GM12878 (cell line): ENCODE measurements around the gene AP5Z1. TPM values are rescaled to one million over a fixed set of nuclear protein-coding genes. Genes with fewer than 3 reads are reported as not detected.

Experiments used
- ATAC-seq: fragments of 200-7000 bp; cut with Tn5 transposase; 3 replicates; pipeline ENCODE4 v1.9.1; 2020; ENCODE audit warnings: mild to moderate bottlenecking, moderate library complexity
- BruUV-seq: library from RNA; stranded (reverse); fragments of 400-500 nt; replicated peaks from 2 replicates; lab custom pipeline; 2021; lab: Mats Ljungman, UMichigan
- CTCF ChIA-PET: fragments of 300-600 bp; sonication (Branson Sonifier 250); formaldehyde crosslinking; extraction: SDS; loops from one replicate; lab custom pipeline; 2021; ENCODE audit warnings: inconsistent platforms; lab: Yijun Ruan, JAX
- POLR2A ChIA-PET: fragments of 350-600 bp; formaldehyde crosslinking; extraction: SDS; loops from one replicate; lab custom pipeline; 2021; ENCODE audit warnings: inconsistent platforms; lab: Charles Lee
- RAD21 ChIA-PET: fragments of 300-600 bp; sonication (Branson Sonifier 250); formaldehyde crosslinking; loops from one replicate; lab custom pipeline; 2023; ENCODE audit warnings: antibody characterized with exemption; ENCODE audit not compliant: unreplicated experiment; lab: Charles Lee
- SMC1A ChIA-PET: fragments of 300-600 bp; sonication (Branson Sonifier 250); formaldehyde crosslinking; loops from one replicate; lab custom pipeline; 2023; ENCODE audit not compliant: unreplicated experiment, uncharacterized antibody; lab: Charles Lee
- DNase-seq: peaks from one replicate; pipeline ENCODE4 v3.0.0-alpha.2; 2011; ENCODE audit warnings: low read depth, low spot score
- FAIRE-seq: peaks from 3 replicates; lab custom pipeline; 2011; peaks lifted over from hg19 to GRCh38; lab: Jason Lieb, UNC
- H2AFZ ChIP-seq: 2 replicates; pipeline ENCODE4 v1.6.0; 2011; ENCODE audit warnings: low read depth, low read length, control low read depth; ENCODE audit not compliant: control insufficient read depth
- H3K27ac ChIP-seq: 2 replicates; pipeline ENCODE4 v1.5.1; 2011; ENCODE audit warnings: control low read depth; ENCODE audit not compliant: control insufficient read depth, insufficient read depth
- H3K27me3 ChIP-seq, 2 experiments: replicated peaks in 1 of 2; 2 replicates each; pipeline versions ENCODE4 v1.6.0 to v1.6.1; 2011; ENCODE audit warnings: low read length in 1 of 2; ENCODE audit not compliant: control insufficient read depth in 2 of 2, insufficient read depth in 2 of 2
- H3K36me3 ChIP-seq, 2 experiments: 2 replicates each; pipeline ENCODE4 v1.5.1; 2011; ENCODE audit warnings: low read length in 1 of 2; ENCODE audit not compliant: control insufficient read depth in 2 of 2, insufficient read depth in 2 of 2
- H3K4me1 ChIP-seq: 2 replicates; pipeline ENCODE4 v1.6.1; 2011; ENCODE audit warnings: mild to moderate bottlenecking, low read length, moderate library complexity, mixed read lengths; ENCODE audit not compliant: control insufficient read depth, insufficient read depth
- H3K4me2 ChIP-seq: 2 replicates; pipeline ENCODE4 v1.6.0; 2011; ENCODE audit warnings: control low read depth; ENCODE audit not compliant: control insufficient read depth, insufficient read depth
- H3K4me3 ChIP-seq: fragments of 200-600 bp; sonication (generic); 2 replicates; pipeline ENCODE4 v1.5.1; 2016
- H3K79me2 ChIP-seq: 2 replicates; pipeline ENCODE4 v1.6.0; 2011; ENCODE audit warnings: low read length; ENCODE audit not compliant: control insufficient read depth, insufficient read depth
- H3K9ac ChIP-seq: 2 replicates; pipeline ENCODE4 v1.8.0; 2011; ENCODE audit warnings: low read length, control low read depth, mixed read lengths; ENCODE audit not compliant: control insufficient read depth, insufficient read depth
- H3K9me3 ChIP-seq: replicated peaks from 3 replicates; pipeline ENCODE4 v1.5.1; 2011; ENCODE audit warnings: mild to moderate bottlenecking, low read length; ENCODE audit not compliant: control insufficient read depth, insufficient read depth
- H4K20me1 ChIP-seq: 2 replicates; pipeline ENCODE4 v1.6.0; 2011; ENCODE audit not compliant: control insufficient read depth, insufficient read depth
- BCL3 ChIP-seq: IDR thresholded peaks from 2 replicates; pipeline ENCODE4 v1.6.1; 2011; ENCODE audit warnings: borderline replicate concordance, low read depth, mild to moderate bottlenecking, moderate library complexity, low read length; ENCODE audit not compliant: insufficient read depth, poor library complexity, severe bottlenecking
- BRCA1 ChIP-seq: IDR thresholded peaks from 2 replicates; pipeline ENCODE4 v1.6.1; 2011; ENCODE audit warnings: low read depth, low read length, improper control_type of control experiment
- CHD2 ChIP-seq: IDR thresholded peaks from 2 replicates; pipeline ENCODE4 v1.6.1; 2011; ENCODE audit warnings: low read depth, low read length, improper control_type of control experiment, borderline replicate concordance
- NKRF ChIP-seq: fragments of 450-650 bp; conservative IDR thresholded peaks from 2 replicates; pipeline ENCODE4 v1.6.1; 2017; ENCODE audit warnings: mild to moderate bottlenecking, moderate library complexity
- TCF3 ChIP-seq: IDR thresholded peaks from 2 replicates; pipeline ENCODE4 v1.6.1; 2012; ENCODE audit warnings: low read depth, mild to moderate bottlenecking, low read length, borderline replicate concordance; ENCODE audit not compliant: insufficient read depth
- ZBED1 ChIP-seq: IDR thresholded peaks from 2 replicates; pipeline ENCODE4 v1.6.1; 2016; ENCODE audit warnings: borderline replicate concordance
- ZNF274 ChIP-seq: IDR thresholded peaks from one replicate; pipeline ENCODE4 v1.8.0; 2011; ENCODE audit not compliant: insufficient read length, insufficient read depth
- WGBS: methylation state at CpG from one replicate; pipeline ENCODE4 v1.1.6; 2016; ENCODE audit warnings: low lambda C conversion rate; ENCODE audit not compliant: insufficient replicate concordance, insufficient coverage; ENCODE audit errors: missing lambda C conversion rate; 5-methylcytosine and 5-hydroxymethylcytosine counted together
- in situ Hi-C: fragments of 300-500 bp; cut with MboI; formaldehyde crosslinking; loops from 9 replicates; pipeline ENCODE4 v1.14.3; 2018; ENCODE audit warnings: mixed read lengths
- intact Hi-C: fragments of 100-400 bp; cut with micrococcal nuclease; formaldehyde crosslinking; loops from one replicate; pipeline ENCODE4 v1.14.2; 2022; ENCODE audit not compliant: unreplicated experiment
- polyA plus RNA-seq, 11 experiments: library from polyadenylated mRNA; depleted of rRNA in 4 of 11; unstranded in 6 of 11; stranded (reverse) in 5 of 11; fragments of >200 nt; fragmentation: Nextera tagmentation in 4 of 11; fragmentation: Illumina TruSeq in 1 of 11; extraction: Ambion mirVana in 4 of 11; extraction: Trizol in 1 of 11; gene quantifications; 1 replicate in 1 of 11; 2 replicates in 10 of 11; pipeline versions ENCODE4 v1.2.1 to v1.2.3, GENCODE V29; 2011 to 2016; ENCODE audit warnings: inconsistent platforms in 2 of 11, missing spikeins in 2 of 11, low read depth in 1 of 11
- total RNA-seq, 4 experiments: library from RNA; depleted of rRNA in 3 of 4; stranded (reverse); fragments of >200 nt in 3 of 4; fragmentation: Illumina TruSeq in 1 of 4; extraction: Trizol in 1 of 4; gene quantifications; 2 replicates each; pipeline versions ENCODE4 v1.2.1 to v1.2.3, GENCODE V29; 2013 to 2021

AP5Z1 gene
- total and polyA plus RNA-seq, 10 of the 15 experiments (the other 5 are each of a cell fraction or from before 2014, with no cell fraction given) = 0.37 to 43.4 (median 19.4) TPM

GRCh38 chr7:4754433-4755010, 20.9 kb upstream of the AP5Z1 start:
- no peak overlapping the region for H3K27ac ChIP-seq
- no TSS peak for BruUV-seq
- H2AFZ ChIP-seq = no peak overlapping the region
- H3K4me2 ChIP-seq = no peak overlapping the region
- peaks cover 18 to 26% of the 10 kb centered on the region in 2 experiments; a peak in 3 of 4 replicates for H3K36me3 ChIP-seq
- ChIA-PET CTCF (interaction anchor here (0.7 to 1.4 kb wide), 8 partner anchors 19 to 146 kb away, joined by 3 to 7 read pairs (median 3); partner anchors contain the start of gene AP5Z1), SMC1A (interaction anchor here (1.2 kb wide), 1 partner anchor 113 kb away, joined by 3 read pairs; no protein-coding TSS in a partner anchor), RAD21 (interaction anchor here (0.5 kb wide), 1 partner anchor 336 kb away, joined by 3 read pairs; no protein-coding TSS in a partner anchor), POLR2A (interaction anchor here (1.3 kb wide), 1 partner anchor 21 kb away, joined by 3 read pairs; the partner anchor contains the start of gene AP5Z1)
- ATAC-seq (no peak), DNase-seq (no peak), FAIRE-seq (no peak)
- TF ChIP-seq ZNF274 = no peak
- TF ChIP-seq TCF3 = no peak
- no peak for TF ChIP-seq CHD2
- no peak for TF ChIP-seq ZBED1
- TF ChIP-seq BCL3 = no peak
- no peak for TF ChIP-seq BRCA1
- no peak for TF ChIP-seq NKRF
- H3K4me3 ChIP-seq = no peak overlapping the region
- in situ Hi-C loops = loop anchor here (5.0 kb wide), 1 partner anchor 67 kb away; no protein-coding TSS in a partner anchor
- H3K79me2 ChIP-seq = peaks cover 3% of the 10 kb centered on the region
- H4K20me1 ChIP-seq = no peaks in the 10 kb centered on the region
- intact Hi-C loops = loop anchor here (1.0 kb wide), 1 partner anchor 143 kb away; no protein-coding TSS in a partner anchor
- peaks cover 14% of the 10 kb centered on the region for H3K4me1 ChIP-seq
- no peak overlapping the region for H3K9ac ChIP-seq
- H3K27me3 ChIP-seq = no peaks in the 10 kb centered on the region
- no peaks in the 10 kb centered on the region for H3K9me3 ChIP-seq
- 97% methylated on average over 28 of the region's 36 CpGs for WGBS
